NCI-H1417 (cell line): ENCODE data around the gene BHMT.

Experiments
- DNase-seq, 3 experiments: peaks; one replicate each; lab custom pipeline; 2025; lab: John Stamatoyannopoulos, UW

BHMT gene

GRCh38 chr5:79111387-79111959, at the start of gene BHMT:
BHMT (plus strand) TSS chr5:79111809; CDS start chr5:79111886, 77 bp downstream.
- no peak for DNase-seq

GRCh38 chr5:79062436-79062835, 49.2 kb upstream of the BHMT start:
- no peak for DNase-seq

- DNase-seq: no peak
These were observed 41.9 kb upstream of the BHMT start, which contains the start of the genes BHMT2 and DMGDH for GRCh38 chr5:79069488-79070349. BHMT2 (plus strand) TSS chr5:79069767; CDS start chr5:79069783, 16 bp downstream. DMGDH (minus strand) TSS chr5:79069674; CDS start chr5:79069620, 54 bp downstream.

GRCh38 chr5:79070350-79070667, 41.3 kb upstream of the BHMT start:
- no peak for DNase-seq

GRCh38 chr5:79074641-79075040, 37.0 kb upstream of the BHMT start:
- no peak for DNase-seq

GRCh38 chr5:79075646-79076426, 35.8 kb upstream of the BHMT start:
- DNase-seq: no peak

- no peak for DNase-seq
These were observed 34.8 kb upstream of the BHMT start for GRCh38 chr5:79076819-79077218.

- DNase-seq: no peak
These were observed 33.8 kb upstream of the BHMT start for GRCh38 chr5:79077680-79078365.

- no peak for DNase-seq
These were observed 30.8 kb upstream of the BHMT start for GRCh38 chr5:79080804-79081203.

GRCh38 chr5:79081779-79082178, 29.8 kb upstream of the BHMT start:
- no peak for DNase-seq

GRCh38 chr5:79086116-79086515, 25.5 kb upstream of the BHMT start:
- no peak for DNase-seq

GRCh38 chr5:79088507-79088906, 23.1 kb upstream of the BHMT start:
- DNase-seq: no peak

GRCh38 chr5:79091064-79091463, 20.5 kb upstream of the BHMT start:
- no peak for DNase-seq

GRCh38 chr5:79093762-79094161, 17.8 kb upstream of the BHMT start:
- peak in 2 of 3 experiments; percentile 16 to 62 for DNase-seq

- DNase-seq: no peak
These were observed 5.7 kb upstream of the BHMT start for GRCh38 chr5:79105868-79106267.

GRCh38 chr5:79107020-79107796, 4.4 kb upstream of the BHMT start:
- DNase-seq: no peak

- no peak for DNase-seq
These were observed 3.5 kb upstream of the BHMT start for GRCh38 chr5:79108086-79108485.

GRCh38 chr5:79108792-79109191, 2.8 kb upstream of the BHMT start:
- DNase-seq: no peak

GRCh38 chr5:79109527-79110492, 1.8 kb upstream of the BHMT start:
- no peak for DNase-seq
